AG09319 (cell line): ENCODE measurements around the gene ABCA12.

Experiments
- DNase-seq: peaks from one replicate; pipeline ENCODE4 v3.0.0-alpha.2; 2010; ENCODE audit warnings: low read depth; ENCODE audit errors: extremely low read depth
- CTCF ChIP-seq: IDR thresholded peaks from 2 replicates; pipeline ENCODE4 v1.5.1; 2011; ENCODE audit warnings: low read depth, mild to moderate bottlenecking, inconsistent platforms, low read length, moderate library complexity

ABCA12 gene

GRCh38 chr2:215161301-215161829 is 22.9 kb upstream of the ABCA12 start:
- DNase-seq: no peak
- no peak for TF ChIP-seq CTCF

DNA sequence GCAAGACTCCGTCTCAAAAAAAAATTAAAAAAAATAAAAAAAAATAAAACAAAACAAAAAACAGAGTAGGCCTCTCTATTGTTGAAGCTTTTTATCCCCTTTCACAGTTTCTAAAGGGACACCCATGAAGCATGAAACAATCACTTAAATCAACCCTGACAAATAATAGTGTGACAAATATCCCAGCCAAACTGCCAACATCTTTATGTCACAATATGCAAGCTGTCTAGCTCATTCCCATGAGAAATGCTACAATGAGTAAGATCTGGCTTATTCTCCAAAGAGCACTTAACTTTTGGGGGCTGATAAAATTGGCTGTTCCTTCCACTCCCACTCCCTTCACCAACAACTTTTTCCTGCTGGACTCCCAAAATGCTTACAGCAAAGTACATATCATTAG is 21.7 kb upstream of the ABCA12 start:
- no peak for DNase-seq
- no peak for TF ChIP-seq CTCF

- no peak for TF ChIP-seq CTCF
- no peak for DNase-seq
Measured at GRCh38 chr2:215156453-215156852, 18.0 kb upstream of the ABCA12 start.

GRCh38 chr2:215149894-215150293 is 11.5 kb upstream of the ABCA12 start:
- no peak for DNase-seq
- TF ChIP-seq CTCF: no peak

- no peak for DNase-seq
- TF ChIP-seq CTCF: no peak
Measured at GRCh38 chr2:215149486-215149885, 11.1 kb upstream of the ABCA12 start.

GRCh38 chr2:215149060-215149459 is 10.6 kb upstream of the ABCA12 start:
- no peak for DNase-seq
- no peak for TF ChIP-seq CTCF

GRCh38 chr2:215145611-215146010 is 7.2 kb upstream of the ABCA12 start:
- DNase-seq: no peak
- TF ChIP-seq CTCF: no peak
